K562 (cell line): ENCODE results near the gene LUC7L3. TPM values are rescaled to one million over a fixed set of nuclear protein-coding genes. Genes with fewer than 3 reads are reported as not detected.

ENCODE experiments used
- JUN ChIP-seq, 2 experiments: sonication (generic) in 1 of 2; formaldehyde crosslinking in 1 of 2; IDR thresholded peaks; 2 replicates each; pipeline versions ENCODE4 v1.6.1 to v1.8.0; 2012 to 2022; ENCODE audit warnings: borderline replicate concordance in 2 of 2, mild to moderate bottlenecking in 2 of 2, improper control_type of control experiment in 1 of 2, low read depth in 1 of 2, low read length in 1 of 2, missing genetic modification reagents in 1 of 2
- L3MBTL2 ChIP-seq: fragments of 450-650 bp; IDR thresholded peaks from 2 replicates; pipeline ENCODE4 v1.6.1; 2016; ENCODE audit warnings: mild to moderate bottlenecking, moderate library complexity
- MXI1 ChIP-seq: IDR thresholded peaks from 2 replicates; pipeline ENCODE4 v1.6.1; 2011; ENCODE audit warnings: low read depth, mild to moderate bottlenecking, improper control_type of control experiment, low read length
- MYBL2 ChIP-seq, 2 experiments: fragments of 450-650 bp in 1 of 2; sonication (generic) in 1 of 2; formaldehyde crosslinking in 1 of 2; IDR thresholded peaks; 2 replicates each; pipeline versions ENCODE4 v1.6.1 to v1.8.1; 2017 to 2022; ENCODE audit warnings: borderline replicate concordance in 1 of 2, inconsistent platforms in 1 of 2, low read depth in 1 of 2, mild to moderate bottlenecking in 1 of 2, missing genetic modification reagents in 1 of 2, moderate library complexity in 1 of 2
- NCOA2 ChIP-seq, 2 experiments: fragments of 450-650 bp; IDR thresholded peaks; 2 replicates each; pipeline ENCODE4 v1.6.1; 2018; ENCODE audit warnings: mild to moderate bottlenecking in 2 of 2, moderate library complexity in 1 of 2; ENCODE audit not compliant: partially characterized antibody in 2 of 2
- NONO ChIP-seq, 2 experiments: fragments of 200-400 bp in 1 of 2; fragments of 450-650 bp in 1 of 2; formaldehyde crosslinking in 1 of 2; IDR thresholded peaks; 2 replicates each; pipeline ENCODE4 v1.6.1; 2017; ENCODE audit warnings: low read depth in 2 of 2, mild to moderate bottlenecking in 2 of 2, moderate library complexity in 2 of 2, low read length in 1 of 2
- TAL1 ChIP-seq: fragments of 450-650 bp; IDR thresholded peaks from 2 replicates; pipeline ENCODE4 v1.6.1; 2016; ENCODE audit warnings: mild to moderate bottlenecking
- YY1 ChIP-seq, 3 experiments: IDR thresholded peaks; 2 replicates each; pipeline ENCODE4 v1.6.1; 2011; ENCODE audit warnings: low read length in 2 of 3, mild to moderate bottlenecking in 2 of 3, moderate library complexity in 2 of 3, borderline replicate concordance in 1 of 3, control low read depth in 1 of 3, low read depth in 1 of 3; ENCODE audit not compliant: insufficient read depth in 3 of 3, insufficient replicate concordance in 2 of 3, control insufficient read depth in 1 of 3, insufficient read length in 1 of 3; ENCODE audit errors: extremely low read depth in 1 of 3
- ZNF316 ChIP-seq: fragments of 450-650 bp; IDR thresholded peaks from 2 replicates; pipeline ENCODE4 v1.6.1; 2016
- ZNF766 ChIP-seq: fragments of 200-800 bp; sonication (Bioruptor generic); conservative IDR thresholded peaks from 2 replicates; pipeline ENCODE4 v1.6.1; 2016; ENCODE audit warnings: missing genetic modification characterization, missing compliant biosample characterization
- polyA plus RNA-seq, 8 experiments: library from polyadenylated mRNA; depleted of rRNA in 4 of 8; stranded (reverse) in 5 of 8; unstranded in 3 of 8; fragments of >200 nt; fragmentation: Nextera tagmentation in 2 of 8; fragmentation: Illumina TruSeq in 1 of 8; extraction: Ambion mirVana in 2 of 8; extraction: Trizol in 1 of 8; gene quantifications; 2 replicates each; pipeline versions ENCODE4 v1.2.1 to v1.2.3, GENCODE V29; 2011 to 2014; ENCODE audit warnings: inconsistent platforms in 1 of 8, missing spikeins in 1 of 8
- total RNA-seq, 7 experiments: library from RNA; depleted of rRNA in 6 of 7; stranded (reverse); fragments of >200 nt in 6 of 7; fragmentation: Illumina TruSeq in 2 of 7; extraction: Trizol in 2 of 7; gene quantifications; 2 replicates each; pipeline versions ENCODE4 v1.2.1 to v1.2.3, GENCODE V29; 2011 to 2021; ENCODE audit warnings: low replicate concordance in 1 of 7
- TF ChIP-seq, protein P1 (sequence below): sonication (generic); formaldehyde crosslinking; IDR thresholded peaks from 2 replicates; pipeline ENCODE4 v1.8.0; 2022; ENCODE audit warnings: missing genetic modification reagents, mild to moderate bottlenecking, moderate library complexity, borderline replicate concordance
- TF ChIP-seq, protein P2 (sequence below), 2 experiments: IDR thresholded peaks; 2 replicates each; pipeline ENCODE4 v1.6.1; 2012; ENCODE audit warnings: improper control_type of control experiment in 2 of 2, low read depth in 2 of 2, low read length in 2 of 2, borderline replicate concordance in 1 of 2
- TF ChIP-seq, protein P3 (sequence below): fragments of 250-450 bp; sonication (Bioruptor Pico); IDR thresholded peaks from 2 replicates; pipeline ENCODE4 v1.8.0; 2022; ENCODE audit warnings: inconsistent platforms
- TF ChIP-seq, protein P4 (sequence below): fragments of 250-450 bp; sonication (Bioruptor Pico); IDR thresholded peaks from 2 replicates; pipeline ENCODE4 v1.8.0; 2021; ENCODE audit warnings: moderate library complexity, mild to moderate bottlenecking, inconsistent platforms
- TF ChIP-seq, protein P5 (sequence below): sonication (generic); formaldehyde crosslinking; IDR thresholded peaks from 2 replicates; pipeline ENCODE4 v1.8.0; 2023; ENCODE audit warnings: mild to moderate bottlenecking, missing genetic modification reagents

Gene LUC7L3
- total and polyA plus RNA-seq, 9 of the 15 experiments (the other 6 are each of a cell fraction or from before 2014, with no cell fraction given): 80.8 to 284 (median 127) TPM

DNA sequence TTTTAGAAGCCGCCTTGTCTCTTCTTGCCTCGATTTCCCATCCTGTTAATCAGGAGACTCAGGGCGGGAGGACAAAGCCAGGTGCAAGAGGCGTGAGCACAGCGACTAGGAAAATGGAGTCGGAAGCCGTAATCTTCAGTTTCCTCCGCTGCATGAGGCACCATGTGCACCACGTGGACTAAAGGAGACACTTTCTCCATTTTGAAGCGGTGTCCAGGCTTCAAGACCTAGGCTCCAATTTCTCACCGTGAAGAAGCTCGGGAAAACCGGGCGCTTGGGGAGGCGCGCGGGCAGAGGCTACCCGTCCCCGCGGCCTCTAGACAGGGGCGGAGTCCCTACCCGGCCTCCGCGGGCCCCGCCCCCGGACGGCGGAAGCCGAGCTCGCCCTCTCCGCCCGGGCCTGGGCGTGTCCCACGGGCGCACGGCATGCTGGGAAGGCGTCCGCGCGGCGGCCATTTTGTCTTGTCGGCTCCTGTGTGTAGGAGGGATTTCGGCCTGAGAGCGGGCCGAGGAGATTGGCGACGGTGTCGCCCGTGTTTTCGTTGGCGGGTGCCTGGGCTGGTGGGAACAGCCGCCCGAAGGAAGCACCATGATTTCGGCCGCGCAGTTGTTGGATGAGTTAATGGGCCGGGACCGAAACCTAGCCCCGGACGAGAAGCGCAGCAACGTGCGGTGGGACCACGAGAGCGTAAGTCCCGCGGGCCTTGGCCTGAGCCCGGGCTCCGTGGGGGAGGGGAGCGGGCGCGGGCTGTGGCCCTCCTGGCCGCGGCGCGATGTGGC is at the start of gene LUC7L3 (continued):
- TF ChIP-seq ZNF766 (CRISPR knock-in tag) (peak; percentile 75; the same call in 1 of the 2 replicates), NCOA2 (IDR thresholded peaks at IDR 0.05; ENCODE audit: partially characterized antibody in 2 of 2) (no peak), TAL1 (no peak), JUN (IDR thresholded peaks at IDR 0.05; ENCODE audit: borderline replicate concordance, low read depth, low read length) (peak; percentile 17; the same call in 1 of the 2 replicates), JUN (CRISPR knock-in tag; IDR thresholded peaks at IDR 0.05; ENCODE audit: borderline replicate concordance) (peak; percentile 83; the same call in 1 of the 2 replicates), MYBL2 (IDR thresholded peaks at IDR 0.05; ENCODE audit: low read depth) (no peak), MYBL2 (CRISPR knock-in tag; IDR thresholded peaks at IDR 0.05; ENCODE audit: borderline replicate concordance) (no peak), L3MBTL2 (peak; percentile 96), NONO (IDR thresholded peaks at IDR 0.05; ENCODE audit: low read depth in 2 of 2, low read length in 1 of 2) (peak; percentile 8 to 35; a peak in 2 of 4 replicates), YY1 (IDR thresholded peaks at IDR 0.05; ENCODE audit: borderline replicate concordance in 1 of 3, control insufficient read depth in 1 of 3, extremely low read depth in 1 of 3, insufficient read depth in 3 of 3, insufficient read length in 1 of 3, insufficient replicate concordance in 2 of 3, low read depth in 1 of 3, low read length in 2 of 3) (peak; percentile 92 to 97 (median 97)), MXI1 (no peak), ZNF316 (peak; percentile 23; the same call in 1 of the 2 replicates)
- TF ChIP-seq, protein P1, sequence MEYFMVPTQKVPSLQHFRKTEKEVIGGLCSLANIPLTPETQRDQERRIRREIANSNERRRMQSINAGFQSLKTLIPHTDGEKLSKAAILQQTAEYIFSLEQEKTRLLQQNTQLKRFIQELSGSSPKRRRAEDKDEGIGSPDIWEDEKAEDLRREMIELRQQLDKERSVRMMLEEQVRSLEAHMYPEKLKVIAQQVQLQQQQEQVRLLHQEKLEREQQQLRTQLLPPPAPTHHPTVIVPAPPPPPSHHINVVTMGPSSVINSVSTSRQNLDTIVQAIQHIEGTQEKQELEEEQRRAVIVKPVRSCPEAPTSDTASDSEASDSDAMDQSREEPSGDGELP: peak; percentile 42; the same call in 1 of the 2 replicates
- TF ChIP-seq, protein P2, sequence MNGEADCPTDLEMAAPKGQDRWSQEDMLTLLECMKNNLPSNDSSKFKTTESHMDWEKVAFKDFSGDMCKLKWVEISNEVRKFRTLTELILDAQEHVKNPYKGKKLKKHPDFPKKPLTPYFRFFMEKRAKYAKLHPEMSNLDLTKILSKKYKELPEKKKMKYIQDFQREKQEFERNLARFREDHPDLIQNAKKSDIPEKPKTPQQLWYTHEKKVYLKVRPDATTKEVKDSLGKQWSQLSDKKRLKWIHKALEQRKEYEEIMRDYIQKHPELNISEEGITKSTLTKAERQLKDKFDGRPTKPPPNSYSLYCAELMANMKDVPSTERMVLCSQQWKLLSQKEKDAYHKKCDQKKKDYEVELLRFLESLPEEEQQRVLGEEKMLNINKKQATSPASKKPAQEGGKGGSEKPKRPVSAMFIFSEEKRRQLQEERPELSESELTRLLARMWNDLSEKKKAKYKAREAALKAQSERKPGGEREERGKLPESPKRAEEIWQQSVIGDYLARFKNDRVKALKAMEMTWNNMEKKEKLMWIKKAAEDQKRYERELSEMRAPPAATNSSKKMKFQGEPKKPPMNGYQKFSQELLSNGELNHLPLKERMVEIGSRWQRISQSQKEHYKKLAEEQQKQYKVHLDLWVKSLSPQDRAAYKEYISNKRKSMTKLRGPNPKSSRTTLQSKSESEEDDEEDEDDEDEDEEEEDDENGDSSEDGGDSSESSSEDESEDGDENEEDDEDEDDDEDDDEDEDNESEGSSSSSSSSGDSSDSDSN (IDR thresholded peaks at IDR 0.05; ENCODE audit: borderline replicate concordance in 1 of 2, low read depth in 2 of 2, low read length in 2 of 2): peak; percentile 49 to 69; a peak in 1 of 4 replicates
- TF ChIP-seq, protein P3, sequence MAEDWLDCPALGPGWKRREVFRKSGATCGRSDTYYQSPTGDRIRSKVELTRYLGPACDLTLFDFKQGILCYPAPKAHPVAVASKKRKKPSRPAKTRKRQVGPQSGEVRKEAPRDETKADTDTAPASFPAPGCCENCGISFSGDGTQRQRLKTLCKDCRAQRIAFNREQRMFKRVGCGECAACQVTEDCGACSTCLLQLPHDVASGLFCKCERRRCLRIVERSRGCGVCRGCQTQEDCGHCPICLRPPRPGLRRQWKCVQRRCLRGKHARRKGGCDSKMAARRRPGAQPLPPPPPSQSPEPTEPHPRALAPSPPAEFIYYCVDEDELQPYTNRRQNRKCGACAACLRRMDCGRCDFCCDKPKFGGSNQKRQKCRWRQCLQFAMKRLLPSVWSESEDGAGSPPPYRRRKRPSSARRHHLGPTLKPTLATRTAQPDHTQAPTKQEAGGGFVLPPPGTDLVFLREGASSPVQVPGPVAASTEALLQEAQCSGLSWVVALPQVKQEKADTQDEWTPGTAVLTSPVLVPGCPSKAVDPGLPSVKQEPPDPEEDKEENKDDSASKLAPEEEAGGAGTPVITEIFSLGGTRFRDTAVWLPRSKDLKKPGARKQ (CRISPR knock-in tag): no peak
- TF ChIP-seq, protein P4, sequence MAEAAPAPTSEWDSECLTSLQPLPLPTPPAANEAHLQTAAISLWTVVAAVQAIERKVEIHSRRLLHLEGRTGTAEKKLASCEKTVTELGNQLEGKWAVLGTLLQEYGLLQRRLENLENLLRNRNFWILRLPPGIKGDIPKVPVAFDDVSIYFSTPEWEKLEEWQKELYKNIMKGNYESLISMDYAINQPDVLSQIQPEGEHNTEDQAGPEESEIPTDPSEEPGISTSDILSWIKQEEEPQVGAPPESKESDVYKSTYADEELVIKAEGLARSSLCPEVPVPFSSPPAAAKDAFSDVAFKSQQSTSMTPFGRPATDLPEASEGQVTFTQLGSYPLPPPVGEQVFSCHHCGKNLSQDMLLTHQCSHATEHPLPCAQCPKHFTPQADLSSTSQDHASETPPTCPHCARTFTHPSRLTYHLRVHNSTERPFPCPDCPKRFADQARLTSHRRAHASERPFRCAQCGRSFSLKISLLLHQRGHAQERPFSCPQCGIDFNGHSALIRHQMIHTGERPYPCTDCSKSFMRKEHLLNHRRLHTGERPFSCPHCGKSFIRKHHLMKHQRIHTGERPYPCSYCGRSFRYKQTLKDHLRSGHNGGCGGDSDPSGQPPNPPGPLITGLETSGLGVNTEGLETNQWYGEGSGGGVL: no peak
- TF ChIP-seq, protein P5, sequence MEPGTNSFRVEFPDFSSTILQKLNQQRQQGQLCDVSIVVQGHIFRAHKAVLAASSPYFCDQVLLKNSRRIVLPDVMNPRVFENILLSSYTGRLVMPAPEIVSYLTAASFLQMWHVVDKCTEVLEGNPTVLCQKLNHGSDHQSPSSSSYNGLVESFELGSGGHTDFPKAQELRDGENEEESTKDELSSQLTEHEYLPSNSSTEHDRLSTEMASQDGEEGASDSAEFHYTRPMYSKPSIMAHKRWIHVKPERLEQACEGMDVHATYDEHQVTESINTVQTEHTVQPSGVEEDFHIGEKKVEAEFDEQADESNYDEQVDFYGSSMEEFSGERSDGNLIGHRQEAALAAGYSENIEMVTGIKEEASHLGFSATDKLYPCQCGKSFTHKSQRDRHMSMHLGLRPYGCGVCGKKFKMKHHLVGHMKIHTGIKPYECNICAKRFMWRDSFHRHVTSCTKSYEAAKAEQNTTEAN: no peak
